ENCODE data around the gene CAPNS1.
"Not testable (repeated sequence)": the region's sequence is repeated elsewhere in the genome, so short reads cannot be mapped to it uniquely, and the experiment has no call there.

The CAPNS1 gene

GRCh38 chr19:36151144-36152018, 11.5 kb downstream of the CAPNS1 start:
- peak; percentile 27 for DNase-seq (ENCODE audit: low read depth)

GRCh38 chr19:36152019-36152351, 12.1 kb downstream of the CAPNS1 start:
- no peak for DNase-seq (ENCODE audit: low read depth)

GRCh38 chr19:36152352-36153091, 12.7 kb downstream of the CAPNS1 start, which contains the start of gene COX7A1:
Gene COX7A1 (minus strand): TSS chr19:36152447. CDS start chr19:36152407, 40 bp downstream.
- peak; percentile 71 for DNase-seq (ENCODE audit: low read depth)

- DNase-seq (ENCODE audit: low read depth) = no peak
Measured at GRCh38 chr19:36153126-36153525, 13.3 kb downstream of the CAPNS1 start.

DNA sequence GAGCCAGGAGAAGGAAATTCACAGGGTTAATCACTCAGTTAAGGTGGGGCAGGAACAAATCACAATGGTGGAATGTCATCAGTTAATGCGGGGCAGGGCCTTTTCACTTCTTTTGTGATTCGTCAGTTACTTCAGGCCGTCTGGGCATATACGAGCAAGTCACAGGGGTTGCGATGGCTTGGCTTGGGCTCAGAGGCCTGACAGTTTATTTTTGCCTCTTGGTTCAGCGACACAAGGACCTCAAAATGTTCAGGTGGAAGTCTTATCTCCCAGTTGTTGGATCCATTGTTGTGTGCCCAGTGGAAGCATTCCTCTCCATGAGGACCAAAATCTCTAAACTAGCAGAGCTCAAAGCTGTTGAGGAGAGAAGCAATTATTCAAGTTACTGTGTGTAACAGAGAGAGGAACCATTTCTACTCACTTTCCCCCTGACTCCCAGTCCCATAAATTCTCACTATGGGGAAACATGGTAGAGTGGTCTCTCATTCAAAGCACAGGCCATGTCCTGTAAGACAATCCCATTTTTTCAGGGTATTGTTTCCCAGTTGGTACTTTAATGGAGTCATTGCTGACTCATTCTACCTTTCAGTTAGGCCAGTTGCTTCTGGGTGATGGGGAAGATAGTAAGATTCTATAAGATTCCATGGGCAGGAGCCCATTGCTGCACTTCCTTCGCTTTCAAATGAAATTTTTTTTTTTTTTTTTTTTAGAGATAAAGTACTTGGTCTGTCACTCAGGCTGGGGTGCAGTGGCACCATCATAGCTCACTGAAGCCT, 21.1 kb downstream of the CAPNS1 start:
- DNase-seq (ENCODE audit: low read depth) = no peak

DNA sequence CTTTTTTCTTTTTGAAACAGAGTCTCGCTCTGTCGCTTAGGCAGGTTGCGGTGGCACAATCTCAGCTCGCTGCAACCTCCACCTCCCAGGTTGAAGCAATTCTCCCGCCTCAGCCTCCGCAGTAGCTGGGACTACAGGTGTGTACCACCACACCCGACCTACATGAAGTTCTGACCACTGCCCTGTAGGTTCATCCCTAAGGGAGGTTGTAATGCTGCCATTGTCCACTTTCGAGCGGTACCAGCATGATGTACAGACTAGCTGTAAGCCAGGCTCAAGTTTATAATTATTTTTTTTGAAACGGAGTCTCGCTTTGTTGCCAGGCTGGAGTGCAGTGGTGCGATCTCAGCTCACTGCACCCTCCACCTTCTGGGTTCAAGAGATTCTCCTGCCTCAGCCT, 23.9 kb downstream of the CAPNS1 start:
- no peak for DNase-seq (ENCODE audit: low read depth)

- DNase-seq (ENCODE audit: low read depth) = no peak
Measured at GRCh38 chr19:36169084-36169760, 29.4 kb downstream of the CAPNS1 start.

GRCh38 chr19:36172852-36173251, 33.0 kb downstream of the CAPNS1 start:
- no peak for DNase-seq (ENCODE audit: low read depth)

DNA sequence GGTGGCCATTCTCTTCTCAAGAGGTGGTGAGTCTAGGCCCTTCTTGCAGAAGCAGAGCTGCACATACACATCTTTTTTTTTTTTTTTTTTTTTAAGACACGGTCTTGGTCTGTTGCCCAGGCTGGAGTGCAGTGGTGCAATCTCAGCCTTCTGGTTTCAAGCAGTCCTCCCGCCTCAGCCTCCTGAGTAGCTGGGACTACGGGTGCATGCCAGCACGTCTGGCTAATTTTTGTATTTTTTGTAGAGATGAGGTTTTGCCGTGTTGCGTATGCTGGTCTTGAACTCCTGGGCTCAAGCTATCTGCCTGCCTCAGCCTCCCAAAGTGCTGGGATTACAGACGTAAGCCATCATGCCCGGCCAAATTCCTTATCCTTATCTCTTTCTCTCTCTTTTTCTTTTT, 34.0 kb downstream of the CAPNS1 start:
- not testable (repeated sequence) for DNase-seq (ENCODE audit: low read depth)

DNA sequence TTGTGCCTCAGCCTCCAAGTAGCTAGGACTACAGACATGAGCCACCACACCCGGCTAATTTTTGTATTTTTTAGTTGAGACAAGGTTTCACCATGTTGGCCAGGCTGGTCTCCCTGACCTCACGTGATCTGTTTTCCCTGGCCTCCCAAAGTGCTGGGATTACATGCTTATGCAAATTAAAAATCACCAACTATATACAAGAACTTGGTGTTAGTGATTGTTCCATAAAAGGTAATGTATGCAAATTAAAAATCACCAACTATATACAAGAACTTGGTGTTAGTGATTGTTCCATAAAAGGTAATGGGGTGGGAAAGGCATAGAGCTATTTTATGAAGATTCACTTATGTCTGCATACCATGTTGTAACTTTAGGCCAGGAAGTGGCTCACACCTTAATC, 39.2 kb downstream of the CAPNS1 start:
- DNase-seq (ENCODE audit: low read depth) = not testable (repeated sequence)

DNA sequence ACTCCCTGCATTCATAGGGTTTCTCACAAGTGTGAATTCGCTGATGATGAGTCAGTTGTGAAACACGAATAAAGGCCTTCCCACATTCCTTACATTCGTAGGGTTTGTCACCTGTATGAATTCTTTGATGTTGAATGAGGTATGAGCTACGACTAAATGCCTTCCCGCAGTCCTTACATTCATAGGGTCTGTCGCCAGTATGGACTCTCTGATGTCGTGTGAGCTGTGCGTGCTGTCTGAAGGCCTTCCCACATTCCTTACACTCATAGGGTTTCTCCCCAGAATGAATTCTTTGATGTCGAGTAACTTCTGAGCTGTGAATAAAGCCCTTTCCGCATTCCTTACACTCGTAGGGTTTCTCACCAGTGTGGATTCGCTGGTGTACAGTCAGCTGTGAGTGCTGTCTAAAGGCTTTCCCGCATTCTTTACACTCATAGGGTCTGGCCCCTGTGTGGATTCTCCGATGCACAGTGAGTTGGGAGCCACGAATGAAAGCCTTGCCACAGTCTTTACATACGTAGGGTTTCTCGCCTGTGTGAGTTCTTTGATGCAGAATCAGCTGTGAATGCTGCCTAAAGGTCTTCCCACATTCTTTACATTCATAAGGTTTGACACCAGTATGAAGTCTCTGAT, 42.9 kb downstream of the CAPNS1 start:
- peak; percentile 69 for DNase-seq (ENCODE audit: low read depth)

DNA sequence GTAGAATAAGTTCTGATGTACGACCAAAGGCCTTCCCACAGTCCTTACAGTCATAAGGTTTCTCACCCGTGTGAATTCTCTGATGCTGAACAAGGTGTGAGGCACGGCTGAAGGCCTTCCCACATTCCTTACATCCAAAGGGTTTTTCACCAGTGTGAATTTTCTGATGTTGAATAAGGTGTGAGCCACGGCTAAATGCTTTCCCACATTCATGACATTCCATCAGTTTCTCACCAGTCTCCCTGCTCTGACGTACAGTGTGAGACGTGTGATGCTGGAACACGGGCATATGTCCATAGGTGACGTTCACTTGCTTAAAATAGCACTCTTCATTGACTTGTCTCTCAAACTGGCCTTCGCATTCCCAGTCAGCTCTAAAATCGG, 43.4 kb downstream of the CAPNS1 start:
- no peak for DNase-seq (ENCODE audit: low read depth)

DNA sequence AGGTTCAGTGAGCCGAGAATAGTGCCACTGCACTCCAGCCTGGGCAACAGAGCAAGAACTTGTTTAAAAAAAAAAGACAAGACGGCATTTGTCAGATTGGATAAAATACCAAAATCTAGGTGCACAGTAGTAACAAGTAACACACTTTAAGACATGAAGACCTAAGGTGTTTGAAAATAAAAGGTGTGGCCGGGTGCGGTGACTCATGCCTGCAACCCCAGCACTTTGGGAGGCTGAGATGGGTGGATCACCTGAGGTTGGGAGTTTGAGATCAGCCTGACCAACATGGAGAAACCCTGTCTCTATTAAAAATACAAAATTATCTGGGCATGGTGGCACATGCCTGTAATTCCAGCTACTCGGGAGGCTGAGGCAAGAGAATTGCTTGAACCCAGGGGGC, 46.9 kb downstream of the CAPNS1 start:
- DNase-seq (ENCODE audit: low read depth) = not testable (repeated sequence)

DNA sequence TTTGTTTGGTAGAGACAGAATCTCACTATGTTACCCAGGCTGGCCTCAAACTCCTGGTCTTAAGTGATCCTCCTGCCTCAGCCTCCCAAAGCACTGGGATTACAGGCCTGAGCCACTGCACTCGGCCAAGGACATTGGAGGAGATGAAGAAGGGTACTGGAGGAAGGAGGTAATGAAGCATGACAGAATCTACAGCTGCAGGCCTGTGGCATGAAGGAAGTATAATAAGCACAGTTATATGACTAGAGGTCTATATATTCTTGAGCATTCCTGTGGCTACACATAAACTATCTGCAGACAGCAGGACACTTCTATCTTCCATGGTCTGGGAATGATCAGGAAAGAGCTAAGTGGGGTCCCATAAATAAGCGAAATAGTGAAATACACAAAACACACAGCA, 56.4 kb downstream of the CAPNS1 start:
- DNase-seq (ENCODE audit: low read depth) = no peak

GRCh38 chr19:36198119-36198518, 58.3 kb downstream of the CAPNS1 start:
- DNase-seq (ENCODE audit: low read depth) = no peak

Data from iris pigment epithelial cell (primary cell).